H9 (cell line): Measurements from ENCODE around the gene PITPNM3. TPM values are rescaled to one million over a fixed set of nuclear protein-coding genes. Genes with fewer than 3 reads are reported as not detected.
A peak's percentile ranks its signal among the peaks of the same experiment; 100 is the strongest.

Experiments
- DNase-seq: peaks from one replicate; pipeline ENCODE4 v3.0.0-alpha.2; 2017
- H2AFZ ChIP-seq: one replicate; pipeline ENCODE4 v1.6.1; 2013; ENCODE audit warnings: mild to moderate bottlenecking, low read length, control low read depth, moderate library complexity
- H2AK5ac ChIP-seq: 2 replicates; pipeline ENCODE4 v1.6.1; 2013; ENCODE audit warnings: low read length, control low read depth, mixed read lengths; ENCODE audit not compliant: insufficient read length
- H2BK120ac ChIP-seq: one replicate; pipeline ENCODE4 v1.6.1; 2013; ENCODE audit warnings: low read depth, mild to moderate bottlenecking, low read length, control low read depth, inconsistent platforms; ENCODE audit not compliant: poor library complexity, severe bottlenecking
- H2BK12ac ChIP-seq: 2 replicates; pipeline ENCODE4 v1.6.1; 2013; ENCODE audit warnings: low read length, control low read depth, mixed read lengths, low read depth; ENCODE audit not compliant: insufficient read length
- H2BK15ac ChIP-seq: 2 replicates; pipeline ENCODE4 v1.6.1; 2013; ENCODE audit warnings: low read depth, low read length, control low read depth
- H2BK20ac ChIP-seq: one replicate; pipeline ENCODE4 v1.6.1; 2013; ENCODE audit warnings: low read depth, mild to moderate bottlenecking, low read length, control low read depth, inconsistent platforms; ENCODE audit not compliant: poor library complexity, severe bottlenecking
- H2BK5ac ChIP-seq: 2 replicates; pipeline ENCODE4 v1.6.1; 2013; ENCODE audit warnings: low read length, control low read depth, mixed read lengths; ENCODE audit not compliant: insufficient read length
- H3K14ac ChIP-seq: 2 replicates; pipeline ENCODE4 v1.6.1; 2013; ENCODE audit warnings: low read length, control low read depth; ENCODE audit not compliant: insufficient read depth
- H3K18ac ChIP-seq: 2 replicates; pipeline ENCODE4 v1.6.1; 2013; ENCODE audit warnings: low read depth, mild to moderate bottlenecking, mixed read lengths, low read length, control low read depth; ENCODE audit not compliant: insufficient read length
- H3K23ac ChIP-seq: 2 replicates; pipeline ENCODE4 v1.6.1; 2013; ENCODE audit warnings: low read length, control low read depth, mixed read lengths, low read depth; ENCODE audit not compliant: insufficient read length
- H3K23me2 ChIP-seq: 2 replicates; pipeline ENCODE4 v1.6.1; 2013; ENCODE audit warnings: low read depth, mild to moderate bottlenecking, mixed read lengths, low read length, control low read depth; ENCODE audit not compliant: insufficient read length, poor library complexity, severe bottlenecking
- H3K27ac ChIP-seq: 2 replicates; pipeline ENCODE4 v1.5.1; 2013; ENCODE audit warnings: low read length, control low read depth, mixed read lengths, low read depth; ENCODE audit not compliant: insufficient read length
- H3K27me3 ChIP-seq: 2 replicates; pipeline ENCODE4 v1.6.1; 2013; ENCODE audit warnings: low read length, control low read depth, inconsistent platforms; ENCODE audit not compliant: insufficient read depth
- H3K4ac ChIP-seq: 2 replicates; pipeline ENCODE4 v1.6.1; 2013; ENCODE audit warnings: low read depth, mild to moderate bottlenecking, control low read depth, inconsistent platforms, low read length, moderate library complexity
- H3K4me1 ChIP-seq: 2 replicates; pipeline ENCODE4 v1.6.1; 2013; ENCODE audit warnings: low read length, control low read depth, inconsistent platforms; ENCODE audit not compliant: insufficient read depth
- H3K4me2 ChIP-seq: 2 replicates; pipeline ENCODE4 v1.6.1; 2013; ENCODE audit warnings: low read length, control low read depth, mixed read lengths; ENCODE audit not compliant: insufficient read length, insufficient read depth
- H3K56ac ChIP-seq: 2 replicates; pipeline ENCODE4 v1.6.1; 2013; ENCODE audit warnings: low read depth, mild to moderate bottlenecking, mixed read lengths, low read length, control low read depth; ENCODE audit not compliant: insufficient read length
- H3K79me1 ChIP-seq: 2 replicates; pipeline ENCODE4 v1.6.1; 2013; ENCODE audit warnings: low read depth, mild to moderate bottlenecking, moderate library complexity, low read length, control low read depth, inconsistent platforms; ENCODE audit not compliant: insufficient read depth, poor library complexity, severe bottlenecking
- H3K79me2 ChIP-seq: 2 replicates; pipeline ENCODE4 v1.6.1; 2013; ENCODE audit warnings: low read length, control low read depth, inconsistent platforms; ENCODE audit not compliant: insufficient read depth
- H3K9ac ChIP-seq: 2 replicates; pipeline ENCODE4 v1.6.1; 2013; ENCODE audit warnings: low read length, control low read depth, mixed read lengths; ENCODE audit not compliant: insufficient read length; ENCODE audit errors: extremely low read depth
- H3K9me3 ChIP-seq: one replicate; pipeline ENCODE4 v1.6.1; 2013; ENCODE audit warnings: low read depth, low read length, inconsistent platforms; ENCODE audit not compliant: control insufficient read depth
- H3T11ph ChIP-seq: one replicate; pipeline ENCODE4 v1.6.1; 2013; ENCODE audit warnings: mild to moderate bottlenecking, low read length, control low read depth, inconsistent platforms
- H4K20me1 ChIP-seq: one replicate; pipeline ENCODE4 v1.6.1; 2013; ENCODE audit not compliant: control insufficient read depth, insufficient read length, insufficient read depth
- H4K5ac ChIP-seq: 2 replicates; pipeline ENCODE4 v1.6.1; 2013; ENCODE audit warnings: low read depth, mild to moderate bottlenecking, mixed read lengths, low read length, control low read depth; ENCODE audit not compliant: insufficient read length
- H4K8ac ChIP-seq: replicated peaks from 2 replicates; pipeline ENCODE4 v1.6.1; 2013; ENCODE audit warnings: low read length, control low read depth, mixed read lengths, low read depth; ENCODE audit not compliant: insufficient read length
- H4K91ac ChIP-seq: 2 replicates; pipeline ENCODE4 v1.6.1; 2013; ENCODE audit warnings: low read depth, mild to moderate bottlenecking, moderate library complexity, mixed read lengths, low read length, control low read depth; ENCODE audit not compliant: insufficient read length
- H3K27ac Mint-ChIP-seq, 3 experiments: 2 replicates in 2 of 3; 3 replicates in 1 of 3; pipeline ENCODE4 v1.8.0; 2020 to 2021; ENCODE audit warnings: mixed read lengths in 3 of 3, mild to moderate bottlenecking in 1 of 3, moderate library complexity in 1 of 3
- H3K27me3 Mint-ChIP-seq: 2 replicates; pipeline ENCODE4 v1.8.0; 2021; ENCODE audit warnings: low read depth, mild to moderate bottlenecking, moderate library complexity, mixed read lengths
- H3K36me3 Mint-ChIP-seq, 3 experiments: 2 replicates in 2 of 3; 3 replicates in 1 of 3; pipeline ENCODE4 v1.8.0; 2020 to 2021; ENCODE audit warnings: low read depth in 3 of 3, mixed read lengths in 3 of 3; ENCODE audit not compliant: insufficient read depth in 1 of 3
- H3K4me1 Mint-ChIP-seq, 2 experiments: 2 replicates each; pipeline ENCODE4 v1.8.0; 2020; ENCODE audit warnings: mixed read lengths in 2 of 2
- H3K4me3 Mint-ChIP-seq, 2 experiments: 2 replicates in 1 of 2; 3 replicates in 1 of 2; pipeline ENCODE4 v1.8.0; 2020 to 2021; ENCODE audit warnings: mild to moderate bottlenecking in 2 of 2, mixed read lengths in 2 of 2, moderate library complexity in 1 of 2
- H3K9me3 Mint-ChIP-seq, 2 experiments: 2 replicates in 1 of 2; 3 replicates in 1 of 2; pipeline ENCODE4 v1.8.0; 2020; ENCODE audit warnings: mild to moderate bottlenecking in 2 of 2, mixed read lengths in 2 of 2, moderate library complexity in 1 of 2
- WGBS: extraction: QIAGEN DNeasy Blood & Tissue Kit; methylation state at CpG from one replicate; pipeline ENCODE4 v1.1.7; 2013; ENCODE audit warnings: missing lambda C conversion rate, low lambda C conversion rate, mixed read lengths; ENCODE audit not compliant: insufficient read length; ENCODE audit errors: extremely low coverage; 5-methylcytosine and 5-hydroxymethylcytosine counted together
- total RNA-seq: library from RNA; stranded (reverse); gene quantifications from 2 replicates; pipeline ENCODE4 v1.2.1, GENCODE V29; 2021
- TF ChIP-seq, protein P1 (sequence below): fragments of 200-600 bp; sonication (generic); conservative IDR thresholded peaks from 3 replicates; pipeline ENCODE4 v1.8.0; 2021; ENCODE audit warnings: antibody characterized with exemption, mild to moderate bottlenecking

The PITPNM3 gene
- total RNA-seq, 1 experiment from 2014 or later, result 3.4 TPM

GRCh38 chr17:6446516-6447100 lies 109.7 kb downstream of the PITPNM3 start:
- H3K27ac Mint-ChIP-seq, result peak overlapping the region in 2 of 3 experiments; percentile 53 to 67; a peak in 2 of 7 replicates
- no peak overlapping the region for H3K4me2 ChIP-seq
- H4K20me1 ChIP-seq, result no peaks in the 10 kb centered on the region
- no peak overlapping the region for H4K5ac ChIP-seq
- no peak overlapping the region for H2BK120ac ChIP-seq
- H3K23ac ChIP-seq, result no peak overlapping the region
- no peak overlapping the region for H4K91ac ChIP-seq
- peaks cover 11% of the 10 kb centered on the region for H3K23me2 ChIP-seq
- no peak overlapping the region for H2AFZ ChIP-seq
- no CpG with 5 or more reads among the region's 9 CpGs for WGBS
- peak overlapping the region in 1 of 2 experiments; percentile 35; a peak in 1 of 5 replicates for H3K4me3 Mint-ChIP-seq
- no peak overlapping the region for H2BK5ac ChIP-seq
- no peak overlapping the region for H3K4ac ChIP-seq
- H3K36me3 Mint-ChIP-seq, result peaks cover 31 to 62% (median 61%) of the 10 kb centered on the region in 3 experiments
- H3K9ac ChIP-seq, result no peak overlapping the region
- H2BK12ac ChIP-seq, result no peak overlapping the region
- H3K4me1 ChIP-seq, result peaks cover 8% of the 10 kb centered on the region; the same call in 1 of the 2 replicates
- no peaks in the 10 kb centered on the region; the same call in 1 of the 2 replicates for H3K79me2 ChIP-seq
- no peaks in the 10 kb centered on the region for H3K27me3 Mint-ChIP-seq
- H2BK20ac ChIP-seq, result no peak overlapping the region
- H3K4me1 Mint-ChIP-seq, result peaks cover 53 to 60% of the 10 kb centered on the region in 2 experiments
- no peak for DNase-seq
- no peak overlapping the region for H3K27ac ChIP-seq
- H3K27me3 ChIP-seq, result no peaks in the 10 kb centered on the region
- H3K9me3 Mint-ChIP-seq, result peaks cover 6 to 9% of the 10 kb centered on the region in 2 experiments
- no peak overlapping the region for H3K56ac ChIP-seq
- peaks cover 16% of the 10 kb centered on the region for H3K79me1 ChIP-seq
- no peak overlapping the region for H2AK5ac ChIP-seq
- H3T11ph ChIP-seq, result no peak overlapping the region
- no peak overlapping the region for H2BK15ac ChIP-seq
- TF ChIP-seq, protein P1, sequence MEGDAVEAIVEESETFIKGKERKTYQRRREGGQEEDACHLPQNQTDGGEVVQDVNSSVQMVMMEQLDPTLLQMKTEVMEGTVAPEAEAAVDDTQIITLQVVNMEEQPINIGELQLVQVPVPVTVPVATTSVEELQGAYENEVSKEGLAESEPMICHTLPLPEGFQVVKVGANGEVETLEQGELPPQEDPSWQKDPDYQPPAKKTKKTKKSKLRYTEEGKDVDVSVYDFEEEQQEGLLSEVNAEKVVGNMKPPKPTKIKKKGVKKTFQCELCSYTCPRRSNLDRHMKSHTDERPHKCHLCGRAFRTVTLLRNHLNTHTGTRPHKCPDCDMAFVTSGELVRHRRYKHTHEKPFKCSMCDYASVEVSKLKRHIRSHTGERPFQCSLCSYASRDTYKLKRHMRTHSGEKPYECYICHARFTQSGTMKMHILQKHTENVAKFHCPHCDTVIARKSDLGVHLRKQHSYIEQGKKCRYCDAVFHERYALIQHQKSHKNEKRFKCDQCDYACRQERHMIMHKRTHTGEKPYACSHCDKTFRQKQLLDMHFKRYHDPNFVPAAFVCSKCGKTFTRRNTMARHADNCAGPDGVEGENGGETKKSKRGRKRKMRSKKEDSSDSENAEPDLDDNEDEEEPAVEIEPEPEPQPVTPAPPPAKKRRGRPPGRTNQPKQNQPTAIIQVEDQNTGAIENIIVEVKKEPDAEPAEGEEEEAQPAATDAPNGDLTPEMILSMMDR, result no peak
- H3K18ac ChIP-seq, result no peak overlapping the region
- no peak overlapping the region for H3K14ac ChIP-seq
- no peaks in the 10 kb centered on the region for H3K9me3 ChIP-seq
- H4K8ac ChIP-seq, result no peak overlapping the region
